ENCODE measurements around the gene XYLT1.

XYLT1 gene

DNA sequence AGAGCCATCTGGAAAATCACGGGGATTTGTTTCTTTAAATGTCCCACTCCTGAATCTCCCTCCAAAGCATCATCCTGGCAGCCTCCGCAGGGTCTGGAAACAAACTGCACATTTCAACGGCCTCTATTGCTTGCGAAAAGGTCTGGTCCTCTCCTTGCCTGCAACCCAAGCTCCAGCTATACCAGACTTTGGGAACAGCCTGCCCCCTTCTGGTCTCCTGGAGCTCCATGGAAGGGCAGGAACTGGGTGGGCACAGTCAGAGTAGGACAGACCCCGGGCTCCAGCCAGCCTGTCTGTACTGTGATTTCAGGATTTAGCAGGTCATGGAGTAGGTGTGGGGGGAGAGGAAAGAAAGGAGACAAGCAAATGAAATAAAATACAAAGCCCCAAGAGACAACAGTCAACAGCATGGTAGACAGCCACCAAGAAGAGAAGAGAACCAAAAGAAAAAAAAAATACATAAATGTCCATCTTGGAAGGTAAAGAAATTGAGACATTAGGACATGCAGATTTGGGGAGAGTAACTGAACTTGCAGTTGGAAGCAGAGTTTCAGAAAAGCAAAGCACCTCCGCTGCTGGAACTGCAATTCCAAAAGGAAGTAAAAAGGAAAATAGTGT, 2.7 kb downstream of the XYLT1 start:
- Histone ChIP-seq H3K36me3 (ENCODE audit: insufficient read depth, low read length) (peaks cover 10% of the 10 kb centered on the region; the same call in 1 of the 2 replicates), H3K9me3 (ENCODE audit: insufficient read depth, low read depth, low read length) (no peaks in the 10 kb centered on the region), H3K9me2 (replicated peaks; ENCODE audit: low read depth, low read length) (no peaks in the 10 kb centered on the region), H3K27me3 (ENCODE audit: insufficient read depth, low read length, poor library complexity, severe bottlenecking) (no peaks in the 10 kb centered on the region), H3F3A (ENCODE audit: low read depth) (peaks cover 12% of the 10 kb centered on the region; the same call in 1 of the 2 replicates), H2AFZ (ENCODE audit: low read length) (no peak overlapping the region), H4K20me1 (ENCODE audit: insufficient read depth, low read length, poor library complexity, severe bottlenecking) (peaks cover 50% of the 10 kb centered on the region), H3K79me2 (ENCODE audit: insufficient read depth, low read length) (peaks cover 73% of the 10 kb centered on the region), H3K4me3 (ENCODE audit: low read length, poor library complexity, severe bottlenecking) (peak overlapping the region; percentile 84), H3K4me2 (ENCODE audit: low read depth, low read length, poor library complexity, severe bottlenecking) (peak overlapping the region; percentile 93), H3K9ac (ENCODE audit: low read depth, low read length, poor library complexity, severe bottlenecking) (peak overlapping the region; percentile 94), H3K4me1 (ENCODE audit: insufficient read depth, low read length, poor library complexity, severe bottlenecking) (peaks cover 60% of the 10 kb centered on the region)
- TF ChIP-seq EZH2phosphoT487 (IDR thresholded peaks at IDR 0.05; ENCODE audit: borderline replicate concordance) = no peak
- TF ChIP-seq, protein P1, sequence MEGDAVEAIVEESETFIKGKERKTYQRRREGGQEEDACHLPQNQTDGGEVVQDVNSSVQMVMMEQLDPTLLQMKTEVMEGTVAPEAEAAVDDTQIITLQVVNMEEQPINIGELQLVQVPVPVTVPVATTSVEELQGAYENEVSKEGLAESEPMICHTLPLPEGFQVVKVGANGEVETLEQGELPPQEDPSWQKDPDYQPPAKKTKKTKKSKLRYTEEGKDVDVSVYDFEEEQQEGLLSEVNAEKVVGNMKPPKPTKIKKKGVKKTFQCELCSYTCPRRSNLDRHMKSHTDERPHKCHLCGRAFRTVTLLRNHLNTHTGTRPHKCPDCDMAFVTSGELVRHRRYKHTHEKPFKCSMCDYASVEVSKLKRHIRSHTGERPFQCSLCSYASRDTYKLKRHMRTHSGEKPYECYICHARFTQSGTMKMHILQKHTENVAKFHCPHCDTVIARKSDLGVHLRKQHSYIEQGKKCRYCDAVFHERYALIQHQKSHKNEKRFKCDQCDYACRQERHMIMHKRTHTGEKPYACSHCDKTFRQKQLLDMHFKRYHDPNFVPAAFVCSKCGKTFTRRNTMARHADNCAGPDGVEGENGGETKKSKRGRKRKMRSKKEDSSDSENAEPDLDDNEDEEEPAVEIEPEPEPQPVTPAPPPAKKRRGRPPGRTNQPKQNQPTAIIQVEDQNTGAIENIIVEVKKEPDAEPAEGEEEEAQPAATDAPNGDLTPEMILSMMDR (conservative IDR thresholded peaks at IDR 0.05; ENCODE audit: low read length) = peak; percentile 76

DNA sequence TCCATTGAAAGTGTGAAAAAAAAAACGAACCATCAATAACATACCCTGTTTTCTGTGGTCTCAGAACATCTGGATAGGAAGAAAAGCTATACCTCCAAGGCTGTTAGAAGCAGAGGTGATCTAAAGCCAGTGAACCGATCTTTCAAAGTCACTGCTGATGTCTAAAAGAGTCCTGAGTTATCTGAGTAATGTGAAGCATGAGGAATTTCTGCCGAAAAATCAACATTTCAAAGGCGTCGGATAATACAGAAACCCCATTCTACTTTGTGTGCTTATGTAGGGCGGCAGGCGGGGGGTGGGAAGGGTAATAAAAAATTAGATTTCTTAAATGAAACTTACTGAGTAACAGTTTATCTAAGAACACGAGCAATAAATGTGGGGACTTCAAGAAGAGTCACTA, 3.9 kb downstream of the XYLT1 start:
- H3K4me1 ChIP-seq (ENCODE audit: insufficient read depth, low read length, poor library complexity, severe bottlenecking) = peaks cover 61% of the 10 kb centered on the region
- H3K79me2 ChIP-seq (ENCODE audit: insufficient read depth, low read length) = peaks cover 81% of the 10 kb centered on the region
- no peak overlapping the region for H2AFZ ChIP-seq (ENCODE audit: low read length)
- peak overlapping the region; percentile 84 for H3K4me3 ChIP-seq (ENCODE audit: low read length, poor library complexity, severe bottlenecking)
- H3K4me2 ChIP-seq (ENCODE audit: low read depth, low read length, poor library complexity, severe bottlenecking) = peak overlapping the region; percentile 93
- peaks cover 15% of the 10 kb centered on the region for H3F3A ChIP-seq (ENCODE audit: low read depth)
- peaks cover 50% of the 10 kb centered on the region for H4K20me1 ChIP-seq (ENCODE audit: insufficient read depth, low read length, poor library complexity, severe bottlenecking)
- no peaks in the 10 kb centered on the region for H3K9me3 ChIP-seq (ENCODE audit: insufficient read depth, low read depth, low read length)
- H3K9ac ChIP-seq (ENCODE audit: low read depth, low read length, poor library complexity, severe bottlenecking) = peak overlapping the region; percentile 94
- H3K27me3 ChIP-seq (ENCODE audit: insufficient read depth, low read length, poor library complexity, severe bottlenecking) = no peaks in the 10 kb centered on the region
- TF ChIP-seq, protein P1 (conservative IDR thresholded peaks at IDR 0.05; ENCODE audit: low read length) = no peak
- TF ChIP-seq EZH2phosphoT487 (IDR thresholded peaks at IDR 0.05; ENCODE audit: borderline replicate concordance) = no peak
- H3K36me3 ChIP-seq (ENCODE audit: insufficient read depth, low read length) = peaks cover 10% of the 10 kb centered on the region; the same call in 1 of the 2 replicates
- no peaks in the 10 kb centered on the region for H3K9me2 ChIP-seq (replicated peaks; ENCODE audit: low read depth, low read length)

DNA sequence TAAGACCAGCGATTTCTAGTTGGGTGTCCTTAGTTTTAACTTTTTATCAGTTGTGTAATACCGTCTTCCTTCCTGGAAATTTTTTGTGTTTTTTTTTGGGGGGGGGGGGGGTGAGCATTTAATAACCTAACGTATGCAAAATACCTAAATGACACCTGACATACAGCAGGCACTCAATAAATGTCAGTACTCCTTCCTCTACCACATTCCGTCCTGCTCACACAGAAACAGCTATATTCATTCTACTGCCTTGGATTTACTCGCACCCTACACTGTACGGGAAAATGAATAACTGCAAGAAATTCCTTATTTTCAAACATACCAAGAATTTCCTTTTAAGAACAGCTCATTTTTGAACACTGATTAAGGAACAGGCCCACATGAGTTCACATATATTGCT, 5.3 kb downstream of the XYLT1 start:
- peaks cover 65% of the 10 kb centered on the region for H3K4me1 ChIP-seq (ENCODE audit: insufficient read depth, low read length, poor library complexity, severe bottlenecking)
- H3K9ac ChIP-seq (ENCODE audit: low read depth, low read length, poor library complexity, severe bottlenecking) = peak overlapping the region; percentile 94
- H3F3A ChIP-seq (ENCODE audit: low read depth) = peaks cover 10% of the 10 kb centered on the region
- TF ChIP-seq, protein P1 (conservative IDR thresholded peaks at IDR 0.05; ENCODE audit: low read length) = no peak
- no peak for TF ChIP-seq EZH2phosphoT487 (IDR thresholded peaks at IDR 0.05; ENCODE audit: borderline replicate concordance)
- H3K36me3 ChIP-seq (ENCODE audit: insufficient read depth, low read length) = peaks cover 21% of the 10 kb centered on the region; the same call in 1 of the 2 replicates
- no peaks in the 10 kb centered on the region for H3K27me3 ChIP-seq (ENCODE audit: insufficient read depth, low read length, poor library complexity, severe bottlenecking)
- peaks cover 53% of the 10 kb centered on the region for H4K20me1 ChIP-seq (ENCODE audit: insufficient read depth, low read length, poor library complexity, severe bottlenecking)
- H3K9me3 ChIP-seq (ENCODE audit: insufficient read depth, low read depth, low read length) = no peaks in the 10 kb centered on the region
- H3K9me2 ChIP-seq (replicated peaks; ENCODE audit: low read depth, low read length) = no peaks in the 10 kb centered on the region
- no peak overlapping the region for H2AFZ ChIP-seq (ENCODE audit: low read length)
- peaks cover 95% of the 10 kb centered on the region for H3K79me2 ChIP-seq (ENCODE audit: insufficient read depth, low read length)
- H3K4me3 ChIP-seq (ENCODE audit: low read length, poor library complexity, severe bottlenecking) = peak overlapping the region; percentile 84
- peak overlapping the region; percentile 93 for H3K4me2 ChIP-seq (ENCODE audit: low read depth, low read length, poor library complexity, severe bottlenecking)

Measured in Loucy (cell line).